K562 (cell line): ENCODE results near the gene NXF1. TPM values are rescaled to one million over a fixed set of nuclear protein-coding genes. Genes with fewer than 3 reads are reported as not detected.

Experiments used
- CBX1 ChIP-seq: sonication (generic); IDR thresholded peaks from 2 replicates; pipeline ENCODE4 v1.6.1; 2016; ENCODE audit warnings: antibody characterized with exemption, low read depth, mild to moderate bottlenecking
- CCAR2 ChIP-seq: fragments of 200-400 bp; formaldehyde crosslinking; IDR thresholded peaks from 2 replicates; pipeline ENCODE4 v1.6.1; 2017; ENCODE audit warnings: mild to moderate bottlenecking, low read depth, low read length
- CUX1 ChIP-seq: fragments of 200-800 bp; sonication (Bioruptor generic); IDR thresholded peaks from 2 replicates; pipeline ENCODE4 v1.6.1; 2016; ENCODE audit warnings: missing genetic modification characterization, missing compliant biosample characterization
- HMG20A ChIP-seq: fragments of 450-650 bp; formaldehyde crosslinking; conservative IDR thresholded peaks from 2 replicates; pipeline ENCODE4 v1.4.0; 2020; ENCODE audit warnings: mild to moderate bottlenecking, mixed read lengths
- ID3 ChIP-seq, 2 experiments: fragments of 250-450 bp in 1 of 2; fragments of 450-650 bp in 1 of 2; sonication (Bioruptor Pico) in 1 of 2; IDR thresholded peaks; 2 replicates each; pipeline versions ENCODE4 v1.6.1 to v1.8.0; 2016 to 2021; ENCODE audit warnings: mild to moderate bottlenecking in 2 of 2, moderate library complexity in 2 of 2, missing compliant biosample characterization in 1 of 2, missing genetic modification characterization in 1 of 2
- NKRF ChIP-seq: fragments of 450-650 bp; IDR thresholded peaks from 2 replicates; pipeline ENCODE4 v1.6.1; 2016; ENCODE audit warnings: borderline replicate concordance
- PML ChIP-seq: IDR thresholded peaks from 2 replicates; pipeline ENCODE4 v1.6.1; 2012; ENCODE audit warnings: low read length, inconsistent platforms
- POLR3G ChIP-seq: IDR thresholded peaks from 2 replicates; pipeline ENCODE4 v1.6.1; 2011; ENCODE audit not compliant: insufficient read length, insufficient replicate concordance; ENCODE audit errors: extremely low read depth
- RB1 ChIP-seq: fragments of 450-650 bp; IDR thresholded peaks from 2 replicates; pipeline ENCODE4 v1.6.1; 2017; ENCODE audit warnings: low read depth, mild to moderate bottlenecking
- RBM34 ChIP-seq: fragments of 200-400 bp; formaldehyde crosslinking; IDR thresholded peaks from 2 replicates; pipeline ENCODE4 v1.6.1; 2018; ENCODE audit warnings: low read length, borderline replicate concordance; ENCODE audit not compliant: insufficient read depth
- TAF7 ChIP-seq: fragments of 450-650 bp; IDR thresholded peaks from 2 replicates; pipeline ENCODE4 v1.6.1; 2016; ENCODE audit warnings: missing genetic modification characterization, missing compliant biosample characterization
- TAL1 ChIP-seq: fragments of 450-650 bp; IDR thresholded peaks from 2 replicates; pipeline ENCODE4 v1.6.1; 2016; ENCODE audit warnings: mild to moderate bottlenecking
- ZBTB1 ChIP-seq: sonication (generic); formaldehyde crosslinking; IDR thresholded peaks from 2 replicates; pipeline ENCODE4 v1.8.1; 2023; ENCODE audit warnings: missing genetic modification reagents, low read depth, mild to moderate bottlenecking, borderline replicate concordance
- ZC3H8 ChIP-seq: fragments of 450-650 bp; IDR thresholded peaks from 2 replicates; pipeline ENCODE4 v1.6.1; 2017
- ZNF408 ChIP-seq: fragments of 250-450 bp; sonication (Bioruptor Pico); IDR thresholded peaks from 2 replicates; pipeline ENCODE4 v1.4.0; 2020; ENCODE audit warnings: low read depth, mild to moderate bottlenecking, moderate library complexity
- ZNF444 ChIP-seq: fragments of 250-450 bp; sonication (Bioruptor Pico); IDR thresholded peaks from 2 replicates; pipeline ENCODE4 v1.4.0; 2020; ENCODE audit warnings: mild to moderate bottlenecking, moderate library complexity
- ZNF551 ChIP-seq: fragments of 250-450 bp; sonication (Bioruptor Pico); IDR thresholded peaks from 2 replicates; pipeline ENCODE4 v1.5.0; 2021; ENCODE audit warnings: mild to moderate bottlenecking, moderate library complexity
- polyA plus RNA-seq, 8 experiments: library from polyadenylated mRNA; depleted of rRNA in 4 of 8; stranded (reverse) in 5 of 8; unstranded in 3 of 8; fragments of >200 nt; fragmentation: Nextera tagmentation in 2 of 8; fragmentation: Illumina TruSeq in 1 of 8; extraction: Ambion mirVana in 2 of 8; extraction: Trizol in 1 of 8; gene quantifications; 2 replicates each; pipeline versions ENCODE4 v1.2.1 to v1.2.3, GENCODE V29; 2011 to 2014; ENCODE audit warnings: inconsistent platforms in 1 of 8, missing spikeins in 1 of 8
- total RNA-seq, 7 experiments: library from RNA; depleted of rRNA in 6 of 7; stranded (reverse); fragments of >200 nt in 6 of 7; fragmentation: Illumina TruSeq in 2 of 7; extraction: Trizol in 2 of 7; gene quantifications; 2 replicates each; pipeline versions ENCODE4 v1.2.1 to v1.2.3, GENCODE V29; 2011 to 2021; ENCODE audit warnings: low replicate concordance in 1 of 7

The NXF1 gene
- total and polyA plus RNA-seq, 9 of the 15 experiments (the other 6 are each of a cell fraction or from before 2014, with no cell fraction given) = 18.1 to 98.3 (median 35.8) TPM

- no peak for TF ChIP-seq CUX1 (CRISPR knock-in tag)
- 0 out of 2 replicates have a peak, but pooled peaks have one; percentile 6 for TF ChIP-seq ZC3H8
- no peak for TF ChIP-seq ZNF444
- TF ChIP-seq RBM34 = no peak
- TF ChIP-seq POLR3G = no peak
- TF ChIP-seq CBX1 = no peak
- peak; percentile 100 for TF ChIP-seq NKRF
- no peak for TF ChIP-seq ID3 (CRISPR knock-in tag; IDR thresholded peaks at IDR 0.05)
- TF ChIP-seq ID3 (tag; IDR thresholded peaks at IDR 0.05) = peak; percentile 63; the same call in 1 of the 2 replicates
- TF ChIP-seq ZNF408 (CRISPR knock-in tag) = no peak
- TF ChIP-seq HMG20A (CRISPR knock-in tag) = no peak
- no peak for TF ChIP-seq ZNF551 (CRISPR knock-in tag)
- TF ChIP-seq CCAR2 = no peak
- no peak for TF ChIP-seq ZBTB1 (CRISPR knock-in tag)
- TF ChIP-seq TAF7 = 0 out of 2 replicates have a peak, but pooled peaks have one; percentile 80
- TF ChIP-seq TAL1 = no peak
- peak; percentile 70; the same call in 1 of the 2 replicates for TF ChIP-seq RB1
- TF ChIP-seq PML = peak; percentile 76; the same call in 1 of the 2 replicates
These were observed 34.1 kb upstream of the NXF1 start, which contains the start of gene WDR74 (continued) for GRCh38 chr11:62839050-62839945.
